OCI-M1 (cell line): Measurements from ENCODE around the gene TMEM239.

Source experiments
- DNase-seq: peaks from one replicate; lab custom pipeline; 2025; lab: John Stamatoyannopoulos, UW

Gene TMEM239

GRCh38 chr20:2851086-2851485, 34.9 kb downstream of the TMEM239 start:
- no peak for DNase-seq

- DNase-seq = no peak
Observed at GRCh38 chr20:2858591-2858990, 42.4 kb downstream of the TMEM239 start.

GRCh38 chr20:2859330-2860121, 43.4 kb downstream of the TMEM239 start:
- DNase-seq = no peak

- DNase-seq = no peak
Observed at GRCh38 chr20:2864626-2865025, 48.5 kb downstream of the TMEM239 start.

GRCh38 chr20:2865101-2865500, 48.9 kb downstream of the TMEM239 start:
- no peak for DNase-seq

- DNase-seq = no peak
Observed at GRCh38 chr20:2865630-2866029, 49.5 kb downstream of the TMEM239 start.

- DNase-seq = no peak
Observed at GRCh38 chr20:2866236-2866635, 50.1 kb downstream of the TMEM239 start.

GRCh38 chr20:2867081-2867864, 51.1 kb downstream of the TMEM239 start:
- DNase-seq = no peak
